Kidney epithelial cell (primary cell): Measurements from ENCODE around the gene CELA2A. TPM values are rescaled to one million over a fixed set of nuclear protein-coding genes. Genes with fewer than 3 reads are reported as not detected.

Source experiments
- DNase-seq: peaks from one replicate; pipeline ENCODE4 v3.0.0-alpha.2; 2010; ENCODE audit warnings: low read depth
- H3K27me3 ChIP-seq: 2 replicates; pipeline ENCODE4 v1.6.0; 2011; ENCODE audit warnings: low read length; ENCODE audit not compliant: control insufficient read depth, insufficient read depth
- H3K36me3 ChIP-seq: 2 replicates; pipeline ENCODE4 v1.5.1; 2011; ENCODE audit warnings: low read length; ENCODE audit not compliant: control insufficient read depth, insufficient read depth
- H3K4me3 ChIP-seq: 2 replicates; pipeline ENCODE4 v1.5.1; 2011; ENCODE audit warnings: low read depth, mild to moderate bottlenecking, control low read depth, low read length
- CTCF ChIP-seq: IDR thresholded peaks from 2 replicates; pipeline ENCODE4 v1.5.1; 2011; ENCODE audit warnings: mild to moderate bottlenecking, moderate library complexity, low read length, control low read depth, inconsistent platforms; ENCODE audit not compliant: insufficient read depth, poor library complexity, severe bottlenecking
- total RNA-seq: library from RNA; depleted of rRNA; stranded (reverse); fragments of >200 nt; gene quantifications from 2 replicates; pipeline ENCODE4 v1.2.3, GENCODE V29; 2015

Gene CELA2A
- total RNA-seq, 1 donor from 2014 or later: not detected

- Histone ChIP-seq H3K27me3 (no peaks in the 10 kb centered on the region), H3K4me3 (no peak overlapping the region), H3K36me3 (no peaks in the 10 kb centered on the region)
- no peak for TF ChIP-seq CTCF
- DNase-seq: no peak
Observed at GRCh38 chr1:15492596-15492995, 36.1 kb downstream of the CELA2A start.

GRCh38 chr1:15493869-15494390 is 37.4 kb downstream of the CELA2A start:
- Histone ChIP-seq H3K36me3 (no peaks in the 10 kb centered on the region), H3K27me3 (no peaks in the 10 kb centered on the region), H3K4me3 (no peak overlapping the region)
- no peak for DNase-seq
- TF ChIP-seq CTCF: no peak

GRCh38 chr1:15500184-15501178 is 43.9 kb downstream of the CELA2A start:
- no peak for DNase-seq
- no peaks in the 10 kb centered on the region for H3K27me3 ChIP-seq
- no peak overlapping the region for H3K4me3 ChIP-seq
- H3K36me3 ChIP-seq: no peaks in the 10 kb centered on the region
- no peak for TF ChIP-seq CTCF

GRCh38 chr1:15501208-15502032 is 44.9 kb downstream of the CELA2A start:
- H3K4me3 ChIP-seq: no peak overlapping the region
- no peaks in the 10 kb centered on the region for H3K36me3 ChIP-seq
- no peaks in the 10 kb centered on the region for H3K27me3 ChIP-seq
- peak; percentile 88 for TF ChIP-seq CTCF
- no peak for DNase-seq

- Histone ChIP-seq H3K36me3 (no peaks in the 10 kb centered on the region), H3K4me3 (no peak overlapping the region), H3K27me3 (no peaks in the 10 kb centered on the region)
- DNase-seq: no peak
- TF ChIP-seq CTCF: no peak
Observed at GRCh38 chr1:15504436-15504835, 47.9 kb downstream of the CELA2A start.
